ENCODE data around the gene PSG2.
"Not testable (repeated sequence)": the region's sequence is repeated elsewhere in the genome, so short reads cannot be mapped to it uniquely, and the experiment has no call there.

Gene PSG2

GRCh38 chr19:43077881-43078280 lies 4.6 kb downstream of the PSG2 start:
- not testable (repeated sequence) for DNase-seq (ENCODE audit: low spot score)

- DNase-seq (ENCODE audit: low spot score): not testable (repeated sequence)
Observed at GRCh38 chr19:43062418-43062817, 20.1 kb downstream of the PSG2 start.

GRCh38 chr19:43061326-43061725 lies 21.2 kb downstream of the PSG2 start:
- not testable (repeated sequence) for DNase-seq (ENCODE audit: low spot score)

GRCh38 chr19:43060254-43060653 lies 22.2 kb downstream of the PSG2 start:
- not testable (repeated sequence) for DNase-seq (ENCODE audit: low spot score)

GRCh38 chr19:43059482-43059881 lies 23.0 kb downstream of the PSG2 start:
- not testable (repeated sequence) for DNase-seq (ENCODE audit: low spot score)

GRCh38 chr19:43058440-43058839 lies 24.1 kb downstream of the PSG2 start:
- DNase-seq (ENCODE audit: low spot score): not testable (repeated sequence)

GRCh38 chr19:43047966-43048365 lies 34.5 kb downstream of the PSG2 start:
- not testable (repeated sequence) for DNase-seq (ENCODE audit: low spot score)

GRCh38 chr19:43046578-43046977 lies 35.9 kb downstream of the PSG2 start:
- DNase-seq (ENCODE audit: low spot score): not testable (repeated sequence)

- not testable (repeated sequence) for DNase-seq (ENCODE audit: low spot score)
Observed at GRCh38 chr19:43043492-43044180, 38.9 kb downstream of the PSG2 start.

GRCh38 chr19:43031645-43032044 lies 50.9 kb downstream of the PSG2 start:
- DNase-seq (ENCODE audit: low spot score): not testable (repeated sequence)

- no peak for DNase-seq (ENCODE audit: low spot score)
Observed at GRCh38 chr19:43028866-43029265, 53.6 kb downstream of the PSG2 start.

GRCh38 chr19:43027985-43028384 lies 54.5 kb downstream of the PSG2 start:
- DNase-seq (ENCODE audit: low spot score): not testable (repeated sequence)

GRCh38 chr19:43027061-43027460 lies 55.4 kb downstream of the PSG2 start:
- DNase-seq (ENCODE audit: low spot score): not testable (repeated sequence)

GRCh38 chr19:43026369-43026768 lies 56.1 kb downstream of the PSG2 start, which contains the start of gene PSG11:
PSG11 (minus strand) TSS chr19:43026469; CDS start chr19:43026372, 97 bp downstream.
- not testable (repeated sequence) for DNase-seq (ENCODE audit: low spot score)

- not testable (repeated sequence) for DNase-seq (ENCODE audit: low spot score)
Observed at GRCh38 chr19:43022098-43022497, 60.4 kb downstream of the PSG2 start.

GRCh38 chr19:43021629-43022028 lies 60.9 kb downstream of the PSG2 start:
- DNase-seq (ENCODE audit: low spot score): not testable (repeated sequence)

GRCh38 chr19:43019588-43019987 lies 62.9 kb downstream of the PSG2 start:
- not testable (repeated sequence) for DNase-seq (ENCODE audit: low spot score)

Measured in ecto neural progenitor cell (in vitro differentiated cells).